Peyer's patch (tissue), 4 donors: ENCODE measurements around the gene PTPN13. TPM values are rescaled to one million over a fixed set of nuclear protein-coding genes. Genes with fewer than 3 reads are reported as not detected.
A peak's percentile ranks its signal among the peaks of the same experiment; 100 is the strongest.
"Not testable (repeated sequence)": the region's sequence is repeated elsewhere in the genome, so short reads cannot be mapped to it uniquely, and the experiment has no call there.

ENCODE experiments used
- DNase-seq, 3 donors: peaks; one replicate each; pipeline ENCODE4 v3.0.0-alpha.2; 2017 to 2019
- H3K27ac ChIP-seq, 4 donors: fragments of 200-600 bp; sonication (generic); one replicate each; pipeline ENCODE4 v1.5.1; 2016 to 2019
- H3K27me3 ChIP-seq, 2 donors: fragments of 200-600 bp; sonication (generic); one replicate each; pipeline ENCODE4 v1.5.1; 2019
- H3K36me3 ChIP-seq, 3 donors: fragments of 200-600 bp; sonication (generic); one replicate each; pipeline ENCODE4 v1.5.1; 2016 to 2019
- H3K4me1 ChIP-seq, 4 donors: fragments of 200-600 bp; sonication (generic); one replicate each; pipeline ENCODE4 v1.5.1; 2016 to 2019
- H3K4me3 ChIP-seq, 4 donors: fragments of 200-600 bp; sonication (generic); 1 replicate in 3 of 4; 2 replicates in 1 of 4; pipeline ENCODE4 v1.5.1; 2016 to 2019; ENCODE audit warnings: mild to moderate bottlenecking in 1 of 4
- H3K9me3 ChIP-seq, 4 donors: fragments of 200-600 bp; sonication (generic); one replicate each; pipeline ENCODE4 v1.5.1; 2016 to 2019; ENCODE audit warnings: mild to moderate bottlenecking in 1 of 4
- CTCF ChIP-seq, 6 experiments: fragments of 450-650 bp in 4 of 6; fragments of 200-600 bp in 2 of 6; sonication (generic) in 1 of 6; IDR thresholded peaks; one replicate each; pipeline ENCODE4 v1.5.1; 2017 to 2019; ENCODE audit warnings: antibody characterized with exemption in 6 of 6, mild to moderate bottlenecking in 3 of 6, moderate library complexity in 1 of 6
- POLR2A ChIP-seq, 2 donors: fragments of 450-650 bp; IDR thresholded peaks; one replicate each; pipeline ENCODE4 v1.5.1; 2017; ENCODE audit warnings: antibody characterized with exemption in 2 of 2, mild to moderate bottlenecking in 2 of 2, moderate library complexity in 2 of 2
- total RNA-seq, 4 donors: library from RNA; depleted of rRNA; stranded (reverse); fragments of >200 nt; gene quantifications; one replicate each; pipeline ENCODE4 v1.1.0, GENCODE V29; 2016

PTPN13 gene
- total RNA-seq, 4 donors from 2014 or later: 2.9 to 14.9 (median 8.3) TPM

- Histone ChIP-seq H3K9me3 (peaks cover 0 to 8% (median 0%) of the 10 kb centered on the region in 4 donors), H3K4me3 (no peak overlapping the region), H3K4me1 (no peaks in the 10 kb centered on the region), H3K36me3 (no peaks in the 10 kb centered on the region), H3K27me3 (no peaks in the 10 kb centered on the region), H3K27ac (no peak overlapping the region)
- no peak for DNase-seq
- TF ChIP-seq POLR2A (IDR thresholded peaks at IDR 0.05) (no peak), CTCF (IDR thresholded peaks at IDR 0.05) (peak in 1 of 6 experiments; percentile 9)
These were observed 59.2 kb downstream of the PTPN13 start for GRCh38 chr4:86653237-86653865.

GRCh38 chr4:86656781-86657180 is 62.7 kb downstream of the PTPN13 start:
- not testable (repeated sequence) for H3K36me3 ChIP-seq, DNase-seq, H3K4me1 ChIP-seq, H3K27ac ChIP-seq, H3K4me3 ChIP-seq, H3K27me3 ChIP-seq, H3K9me3 ChIP-seq

- TF ChIP-seq POLR2A (IDR thresholded peaks at IDR 0.05) (no peak), CTCF (IDR thresholded peaks at IDR 0.05) (no peak)
- no peaks in the 10 kb centered on the region for H3K27me3 ChIP-seq
- peaks cover 0 to 8% (median 0%) of the 10 kb centered on the region in 4 donors for H3K9me3 ChIP-seq
- no peaks in the 10 kb centered on the region for H3K4me1 ChIP-seq
- no peaks in the 10 kb centered on the region for H3K36me3 ChIP-seq
- no peak for DNase-seq
- H3K4me3 ChIP-seq: no peak overlapping the region
- H3K27ac ChIP-seq: no peak overlapping the region
These were observed 63.3 kb downstream of the PTPN13 start for GRCh38 chr4:86657382-86657781.

GRCh38 chr4:86657910-86658309 is 63.8 kb downstream of the PTPN13 start:
- H3K27me3 ChIP-seq: no peaks in the 10 kb centered on the region
- TF ChIP-seq POLR2A (IDR thresholded peaks at IDR 0.05): no peak
- no peak for TF ChIP-seq CTCF (IDR thresholded peaks at IDR 0.05)
- H3K4me1 ChIP-seq: no peaks in the 10 kb centered on the region
- peaks cover 0 to 5% (median 0%) of the 10 kb centered on the region in 4 donors for H3K9me3 ChIP-seq
- H3K36me3 ChIP-seq: no peaks in the 10 kb centered on the region
- no peak for DNase-seq
- H3K4me3 ChIP-seq: no peak overlapping the region
- H3K27ac ChIP-seq: no peak overlapping the region

GRCh38 chr4:86660401-86660800 is 66.3 kb downstream of the PTPN13 start:
- TF ChIP-seq CTCF (IDR thresholded peaks at IDR 0.05) (no peak), POLR2A (IDR thresholded peaks at IDR 0.05) (no peak)
- Histone ChIP-seq H3K4me1 (no peaks in the 10 kb centered on the region), H3K4me3 (no peak overlapping the region), H3K9me3 (no peaks in the 10 kb centered on the region), H3K27me3 (no peaks in the 10 kb centered on the region), H3K27ac (no peak overlapping the region), H3K36me3 (no peaks in the 10 kb centered on the region)
- DNase-seq: no peak

- DNase-seq: no peak
- H3K27ac ChIP-seq: no peak overlapping the region
- no peaks in the 10 kb centered on the region for H3K9me3 ChIP-seq
- H3K27me3 ChIP-seq: no peaks in the 10 kb centered on the region
- H3K4me3 ChIP-seq: no peak overlapping the region
- no peaks in the 10 kb centered on the region for H3K36me3 ChIP-seq
- no peaks in the 10 kb centered on the region for H3K4me1 ChIP-seq
- TF ChIP-seq POLR2A (IDR thresholded peaks at IDR 0.05) (no peak), CTCF (IDR thresholded peaks at IDR 0.05) (no peak)
These were observed 66.9 kb downstream of the PTPN13 start for GRCh38 chr4:86661006-86661405.
